ENCODE data around the gene HPCAL1.
A peak's percentile ranks its signal among the peaks of the same experiment; 100 is the strongest.

Gene HPCAL1

DNA sequence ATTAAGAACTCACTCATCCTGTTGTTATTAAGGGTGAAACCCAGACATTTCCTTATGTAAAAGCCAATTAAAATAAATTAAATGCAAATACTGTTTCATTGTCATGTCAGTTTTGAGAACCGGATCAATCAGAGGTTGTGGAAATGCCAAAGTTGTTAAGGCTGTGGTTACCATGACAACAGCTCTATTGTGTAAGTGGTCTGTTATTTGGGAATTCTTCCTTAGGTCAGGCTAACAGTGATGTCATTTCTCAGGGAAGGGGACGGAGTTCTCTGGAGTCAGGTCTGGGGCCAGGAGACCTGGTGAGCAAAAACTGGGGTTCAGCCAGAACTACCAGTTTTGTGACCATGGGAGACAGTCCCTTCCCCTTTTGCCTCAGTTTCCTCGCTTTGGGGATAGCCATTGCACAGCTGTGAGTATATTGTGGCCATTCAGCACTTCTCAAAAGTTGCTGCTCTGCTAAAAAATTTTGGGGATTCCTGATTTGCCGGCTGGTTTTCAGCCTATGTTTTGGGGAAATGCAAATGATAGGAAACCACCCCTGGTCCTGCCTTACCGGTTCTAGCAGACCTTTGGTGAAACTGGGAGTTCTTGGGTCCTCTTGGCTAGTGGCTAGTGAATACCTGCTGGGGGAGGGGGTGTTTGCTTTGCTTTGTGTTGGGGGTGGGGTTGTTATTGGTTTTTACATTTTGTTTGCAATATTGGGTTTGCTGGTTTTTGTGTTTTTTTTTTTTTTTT is 21.6 kb downstream of the HPCAL1 start:
- peak; percentile 54 for DNase-seq (ENCODE audit: low read depth)

GRCh38 chr2:10325278-10326145 is 22.8 kb downstream of the HPCAL1 start:
- DNase-seq (ENCODE audit: low read depth) = no peak

DNA sequence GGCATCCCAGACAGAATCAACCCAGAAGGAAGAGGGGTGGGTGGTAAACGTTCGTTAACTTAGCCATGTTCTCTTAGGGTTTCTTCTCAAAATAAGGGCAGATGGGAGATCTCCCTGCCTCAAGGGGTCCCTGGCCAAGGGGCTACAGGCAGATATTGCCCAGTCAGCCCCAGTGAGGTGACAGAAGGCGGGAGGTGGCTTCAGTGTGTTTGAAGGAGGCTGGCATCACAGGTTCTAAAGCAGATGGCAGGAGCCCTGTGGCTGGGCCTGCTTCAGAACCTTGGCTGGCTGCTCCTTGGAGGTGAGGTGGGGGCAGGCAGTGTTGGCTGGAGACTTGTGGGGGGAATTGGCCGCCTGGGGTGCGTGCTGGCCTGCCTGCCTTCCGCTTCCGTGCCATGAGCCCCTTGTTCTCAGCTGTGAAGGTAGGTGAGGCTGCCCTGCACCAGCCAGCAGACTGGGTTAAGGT is 23.5 kb downstream of the HPCAL1 start:
- DNase-seq (ENCODE audit: low read depth) = no peak

- DNase-seq (ENCODE audit: low read depth) = no peak
Observed at GRCh38 chr2:10326707-10327594, 24.2 kb downstream of the HPCAL1 start.

DNA sequence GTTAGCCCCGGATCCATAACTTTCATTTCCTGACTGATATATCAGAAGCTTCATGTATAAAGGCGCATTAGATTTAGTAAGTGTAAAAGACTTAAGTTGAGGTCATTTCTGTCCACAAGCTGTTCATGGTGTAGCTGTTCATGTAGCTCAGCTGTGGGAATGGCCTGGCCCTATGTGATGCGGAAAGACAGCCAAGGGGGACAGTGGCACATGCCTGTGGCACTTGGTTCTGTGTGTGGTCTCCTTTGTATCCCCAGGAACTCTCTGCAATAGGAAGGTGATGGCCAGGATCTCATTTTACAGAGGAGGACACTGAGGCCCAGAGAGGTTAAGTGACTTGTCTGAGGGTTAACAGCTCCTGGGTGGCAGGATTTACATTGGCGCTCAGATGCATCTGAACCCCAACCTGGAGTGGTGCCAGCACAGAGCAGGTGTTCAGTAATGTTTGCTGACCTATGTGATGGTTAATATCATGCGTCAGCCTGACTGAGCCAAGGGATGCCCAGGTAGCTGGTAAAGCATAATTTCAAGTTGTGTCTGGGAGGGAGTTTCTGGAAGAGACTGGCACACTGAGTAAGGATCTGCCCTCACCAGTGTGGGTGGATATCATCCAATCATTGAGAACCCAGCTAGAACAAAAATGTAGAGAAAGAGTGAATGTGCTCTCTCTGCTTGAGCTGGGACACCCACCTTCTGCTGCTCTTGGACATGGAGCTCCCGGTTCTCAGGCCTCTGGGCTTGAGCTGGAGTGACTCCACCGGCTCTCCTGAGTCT is 25.4 kb downstream of the HPCAL1 start:
- DNase-seq (ENCODE audit: low read depth) = no peak

GRCh38 chr2:10328670-10329579 is 26.2 kb downstream of the HPCAL1 start:
- no peak for DNase-seq (ENCODE audit: low read depth)

DNA sequence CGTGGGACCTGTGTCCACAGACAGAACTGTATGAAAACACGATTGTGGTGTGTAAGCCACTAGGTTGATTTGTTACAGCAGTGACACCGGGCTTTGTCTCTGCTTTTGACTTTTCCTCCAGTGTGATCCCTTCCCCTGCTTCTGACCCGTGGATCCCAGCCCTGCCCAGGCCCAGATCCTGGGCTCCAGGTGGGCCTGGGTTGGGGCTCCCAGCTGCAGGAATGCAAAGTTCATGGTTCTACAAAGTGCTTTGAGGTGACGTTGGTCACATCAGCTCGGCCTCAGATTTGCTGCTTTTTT is 26.8 kb downstream of the HPCAL1 start:
- DNase-seq (ENCODE audit: low read depth) = no peak

DNA sequence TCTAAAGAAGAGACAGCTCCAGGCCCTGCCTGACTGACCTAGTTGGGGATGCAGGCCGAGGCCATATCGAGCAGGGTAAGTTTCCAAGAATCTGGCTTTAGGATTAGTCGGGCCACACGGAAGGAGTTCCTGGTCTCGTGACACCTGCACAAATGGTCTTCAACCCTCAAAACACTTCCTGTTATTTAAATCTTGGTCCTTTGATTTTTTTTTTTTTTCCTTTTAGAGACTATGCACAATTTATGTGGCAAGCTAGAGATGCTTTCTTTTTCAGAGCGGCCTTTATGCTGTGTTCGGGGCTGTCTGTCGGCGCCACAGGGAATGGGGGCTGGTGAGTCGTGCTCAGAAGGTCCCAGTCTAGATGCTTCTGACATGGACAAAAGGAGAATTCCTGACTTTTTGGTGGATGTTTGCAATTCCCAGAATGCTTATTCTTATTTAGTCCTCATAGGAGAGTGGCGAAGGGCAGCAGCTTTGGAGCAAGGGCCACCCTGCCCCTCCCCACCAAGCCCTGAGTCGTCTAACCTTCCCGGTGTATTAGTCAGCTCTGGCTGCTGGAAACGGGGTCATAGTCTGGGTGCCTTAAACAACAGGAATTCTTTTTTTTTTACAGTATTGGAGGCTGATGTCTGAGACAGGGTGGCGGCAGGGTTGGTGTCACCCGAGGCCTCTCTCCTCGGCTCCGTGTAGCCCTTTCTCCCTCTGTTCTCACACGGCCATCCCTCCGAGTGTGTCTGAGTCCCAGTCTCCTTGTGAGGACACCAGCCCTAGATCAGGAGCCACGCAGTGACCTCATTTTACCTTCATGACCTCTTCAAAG is 27.4 kb downstream of the HPCAL1 start:
- DNase-seq (ENCODE audit: low read depth) = no peak

DNA sequence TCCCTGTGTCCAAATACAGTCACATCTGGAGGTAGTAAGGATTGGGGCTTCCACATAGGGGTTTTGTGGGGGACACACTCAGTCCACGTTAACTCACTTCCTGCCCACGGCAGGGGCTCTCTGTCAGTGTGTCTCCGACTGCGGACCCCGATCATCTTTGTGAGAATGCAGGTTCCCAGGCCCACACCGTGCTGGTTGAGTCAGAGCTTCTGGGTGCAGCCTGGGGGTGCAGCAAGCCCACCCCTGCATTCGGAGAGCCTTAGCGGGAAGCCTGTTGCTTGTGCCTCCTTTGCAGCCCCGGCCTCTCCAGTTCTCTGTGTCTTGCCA is 28.0 kb downstream of the HPCAL1 start:
- DNase-seq (ENCODE audit: low read depth) = no peak

DNA sequence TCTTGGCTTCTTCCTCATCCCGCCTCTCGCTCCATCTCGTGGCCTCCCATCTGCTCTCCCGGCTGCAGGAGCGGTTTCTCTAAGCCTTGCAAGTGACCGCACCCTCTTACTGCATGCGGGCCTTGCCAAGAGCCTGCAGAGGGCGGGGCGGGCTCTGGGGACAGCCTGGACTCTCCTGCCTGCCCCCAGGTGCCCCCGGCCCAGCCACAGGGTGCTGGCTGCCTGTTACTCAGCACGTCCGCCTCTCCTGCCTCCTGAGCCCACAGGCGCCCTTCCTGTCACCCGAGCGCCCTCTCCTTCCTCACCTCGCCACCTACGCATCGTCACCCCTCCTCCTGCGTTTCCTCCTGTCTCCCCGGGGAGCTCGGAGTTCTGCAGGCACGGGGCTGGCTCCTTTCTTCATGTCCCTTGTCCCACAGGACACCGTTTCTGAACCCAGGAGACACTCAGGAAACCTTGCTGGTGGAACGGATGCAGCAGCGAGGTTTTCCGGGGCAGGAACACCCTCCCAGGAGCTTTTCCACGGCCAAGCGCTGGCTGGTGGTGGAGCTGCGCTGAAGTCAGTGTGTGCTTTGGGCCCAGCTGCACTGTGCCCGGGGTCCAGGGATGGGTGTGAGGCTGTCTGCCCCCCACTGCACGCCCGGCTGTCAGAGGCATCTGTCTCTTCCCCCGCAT is 28.5 kb downstream of the HPCAL1 start:
- DNase-seq (ENCODE audit: low read depth) = no peak

DNA sequence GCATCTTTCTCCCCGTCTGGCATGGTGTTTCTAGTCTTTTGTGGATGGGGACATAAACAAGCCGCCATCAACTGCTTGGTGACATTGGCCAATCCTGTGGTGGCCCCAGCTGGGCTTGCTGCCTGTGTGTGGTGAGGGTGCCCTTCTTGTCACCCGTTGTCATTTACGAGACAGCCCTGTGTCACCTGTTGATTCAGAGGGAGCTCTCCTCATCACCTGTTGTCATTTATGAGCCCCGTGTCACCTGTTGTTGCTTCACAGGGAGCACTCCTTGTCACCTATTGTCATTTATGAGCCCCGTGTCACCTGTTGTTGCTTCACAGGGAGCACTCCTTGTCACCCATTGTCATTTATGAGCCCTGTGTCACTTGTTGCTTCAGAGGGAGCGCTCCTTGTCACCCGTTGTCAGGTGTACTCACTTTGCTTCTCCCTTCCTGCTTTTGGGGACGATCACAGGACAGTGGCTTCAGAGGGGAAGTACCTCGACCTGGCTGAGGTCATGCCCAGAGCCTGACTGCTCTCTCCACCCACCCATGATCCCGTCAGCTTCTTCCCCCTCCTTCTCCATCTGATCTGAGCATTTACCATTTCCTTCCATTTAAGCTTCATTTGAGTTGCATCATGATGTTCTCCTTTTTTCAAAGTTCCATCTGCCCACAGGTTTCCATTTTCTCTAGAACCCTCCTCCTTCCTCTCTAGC is 29.1 kb downstream of the HPCAL1 start:
- DNase-seq (ENCODE audit: low read depth) = no peak

DNA sequence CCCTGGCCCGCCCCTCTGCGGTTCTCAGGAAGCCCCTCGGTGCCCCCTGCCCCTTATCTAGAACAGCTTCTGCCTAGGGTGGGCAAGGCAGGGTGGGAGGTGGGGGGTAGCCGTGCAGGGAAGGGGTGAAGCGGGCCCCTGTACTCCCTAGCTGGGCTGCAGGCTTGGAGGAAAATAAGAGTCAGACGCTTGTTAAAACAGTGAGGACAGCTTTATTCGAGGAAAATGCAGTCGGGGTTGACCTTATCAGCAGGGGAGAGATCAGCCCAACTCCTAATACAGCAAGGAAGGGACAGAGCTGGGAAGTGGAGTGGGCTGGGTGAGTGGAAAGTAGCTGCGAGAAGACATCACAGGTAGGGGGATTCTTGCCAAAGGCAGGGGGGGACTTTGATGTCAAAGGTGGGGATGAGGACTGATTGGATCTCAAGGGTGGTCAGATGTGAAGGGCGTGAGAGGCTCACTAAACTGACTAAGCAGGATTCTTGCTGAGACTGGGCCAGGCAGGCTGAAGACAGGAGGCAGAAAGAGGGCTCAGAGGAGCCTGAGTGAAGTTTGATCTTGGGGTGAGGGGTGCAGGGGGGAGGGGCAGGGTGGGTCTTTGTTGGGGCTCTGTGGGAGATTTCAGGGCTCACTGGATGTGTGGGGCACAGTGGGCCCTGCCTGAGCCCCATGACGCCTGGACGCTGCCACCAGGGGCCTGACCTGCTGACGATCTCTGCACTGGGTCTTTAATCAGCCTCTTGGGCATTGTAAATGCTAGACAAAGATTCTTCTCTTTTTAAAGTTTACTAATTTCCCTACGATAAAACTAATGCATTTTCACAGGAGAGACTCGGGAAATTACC is 29.9 kb downstream of the HPCAL1 start:
- DNase-seq (ENCODE audit: low read depth) = no peak

DNA sequence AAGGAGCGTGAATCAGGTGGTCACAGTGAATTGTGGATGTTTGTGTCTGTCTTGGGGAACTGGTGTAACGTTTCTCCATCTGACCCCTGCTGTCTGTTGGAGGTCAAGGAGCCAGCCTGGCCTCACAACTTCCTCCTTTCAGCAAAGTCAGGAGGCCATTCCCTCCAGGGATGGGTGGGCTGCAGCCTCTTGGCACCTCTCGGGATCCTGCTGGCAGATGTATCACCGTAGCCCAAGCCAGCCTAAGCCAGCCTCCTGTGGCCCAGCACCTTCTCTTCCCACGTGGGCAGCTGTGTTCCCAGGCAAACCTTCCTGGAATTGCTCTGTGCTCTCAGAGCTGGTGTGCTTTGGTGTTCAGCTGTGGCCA is 30.5 kb downstream of the HPCAL1 start:
- no peak for DNase-seq (ENCODE audit: low read depth)

DNA sequence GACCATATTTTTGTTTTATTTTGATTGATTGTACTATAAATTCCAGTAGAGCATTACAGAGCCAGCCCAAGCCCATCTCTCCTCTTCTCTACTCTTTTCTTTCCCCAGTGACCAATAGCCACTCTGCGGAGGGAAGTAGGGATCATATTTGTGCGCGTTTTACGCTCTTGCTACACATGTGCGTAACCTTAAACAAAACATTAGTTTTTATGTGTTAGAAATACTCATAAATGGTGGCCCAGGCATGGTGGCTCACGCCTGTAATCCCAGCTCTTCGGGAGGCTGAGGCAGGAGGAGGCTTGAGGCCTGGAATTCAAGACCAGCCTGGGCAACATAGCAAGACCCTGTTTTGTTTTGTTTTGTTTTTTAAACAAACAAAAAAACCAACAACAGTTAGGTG is 31.3 kb downstream of the HPCAL1 start:
- DNase-seq (ENCODE audit: low read depth) = no peak

GRCh38 chr2:10335046-10335840 is 32.5 kb downstream of the HPCAL1 start:
- no peak for DNase-seq (ENCODE audit: low read depth)

GRCh38 chr2:10336283-10336682 is 33.6 kb downstream of the HPCAL1 start:
- DNase-seq (ENCODE audit: low read depth) = no peak

All from fibroblast of gingiva (primary cell).